HT1080 (cell line): ENCODE measurements around the gene CHD6. TPM values are rescaled to one million over a fixed set of nuclear protein-coding genes. Genes with fewer than 3 reads are reported as not detected.

Experiments used
- DNase-seq: peaks from one replicate; pipeline ENCODE4 v3.0.0-alpha.2; 2015; ENCODE audit warnings: low read depth
- total RNA-seq: library from RNA; depleted of rRNA; stranded (reverse); fragments of >200 nt; shearing (Covaris generic); gene quantifications from 2 replicates; pipeline ENCODE4 v1.2.3, GENCODE V29; 2014

CHD6 gene
- total RNA-seq, 1 experiment from 2014 or later: 8.6 TPM

DNA sequence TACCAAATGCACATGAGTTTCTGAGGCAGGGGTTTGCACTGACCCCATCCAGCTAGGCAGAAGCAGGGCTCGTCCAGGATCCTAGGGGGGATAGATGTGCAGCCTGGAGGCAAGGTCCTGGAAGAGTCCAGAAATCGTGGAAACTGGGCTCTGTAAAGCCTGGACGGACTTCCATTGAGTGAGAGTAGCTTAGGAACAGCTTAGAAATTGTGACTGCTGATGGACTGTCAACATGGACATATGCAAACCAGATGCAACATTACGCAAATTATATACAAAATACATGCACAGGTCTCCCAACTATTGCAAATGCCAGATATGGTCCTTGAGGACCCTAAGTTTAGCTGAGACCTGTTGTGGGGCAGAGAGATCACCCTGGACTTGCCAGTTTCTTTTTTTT lies 246.8 kb downstream of the CHD6 start:
- DNase-seq: no peak

DNA sequence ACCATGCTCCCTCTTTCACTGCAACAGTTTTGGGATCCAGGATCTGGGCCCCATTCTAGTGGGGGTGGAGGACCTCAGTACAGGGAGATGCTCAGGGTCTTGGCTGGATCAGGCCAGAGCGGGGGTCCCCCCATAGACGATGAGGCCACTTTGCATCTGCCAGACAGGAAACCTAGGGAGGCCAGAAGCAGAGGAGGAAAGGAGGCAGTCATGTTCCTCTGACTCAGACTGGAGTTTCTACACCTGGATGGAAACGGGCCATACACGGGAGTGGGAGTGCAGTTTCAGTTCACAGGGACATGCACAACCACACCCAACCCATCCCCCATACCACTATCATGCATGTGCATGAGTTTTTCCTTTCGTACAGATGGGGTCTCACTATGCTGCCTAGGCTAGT lies 248.0 kb downstream of the CHD6 start:
- DNase-seq: no peak

DNA sequence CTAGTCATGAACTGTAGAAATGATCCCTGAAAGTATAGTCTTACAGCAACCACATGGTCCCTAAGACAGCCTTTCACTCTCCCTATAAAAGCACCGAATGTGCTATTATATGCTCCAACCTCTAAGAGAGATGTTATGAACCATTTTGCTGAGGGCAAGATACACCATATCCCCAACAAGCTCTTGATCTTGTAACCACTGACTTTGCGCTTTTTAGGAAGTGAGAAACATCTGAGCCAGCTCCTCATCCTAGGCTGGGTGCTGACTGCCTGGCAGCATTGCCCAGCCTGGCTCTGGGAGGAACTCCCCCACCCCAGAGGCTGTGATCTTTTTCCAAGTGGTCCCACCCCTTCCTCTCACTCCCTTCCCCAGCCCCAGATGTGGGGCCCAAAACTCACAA lies 248.5 kb downstream of the CHD6 start:
- DNase-seq: no peak

DNA sequence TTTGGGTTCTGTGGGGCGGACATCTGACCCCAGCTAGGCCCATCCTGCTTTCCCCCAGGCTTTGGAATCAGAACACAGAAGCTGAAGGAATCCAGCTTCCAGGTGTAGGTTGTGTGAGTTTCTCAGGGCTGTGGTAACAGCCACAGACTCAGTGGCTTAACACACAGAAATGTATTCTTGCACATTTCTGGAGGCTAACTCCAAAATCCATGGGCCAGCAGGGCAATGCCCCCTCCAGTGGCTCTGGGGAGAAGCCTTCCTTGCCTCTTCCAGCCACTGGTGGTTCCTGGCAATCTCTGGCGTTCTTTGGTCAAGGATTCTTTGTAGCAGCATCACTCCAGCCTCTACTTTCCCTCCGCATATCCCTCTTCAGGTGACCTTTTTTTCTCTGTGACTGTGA lies 250.2 kb downstream of the CHD6 start:
- no peak for DNase-seq

DNA sequence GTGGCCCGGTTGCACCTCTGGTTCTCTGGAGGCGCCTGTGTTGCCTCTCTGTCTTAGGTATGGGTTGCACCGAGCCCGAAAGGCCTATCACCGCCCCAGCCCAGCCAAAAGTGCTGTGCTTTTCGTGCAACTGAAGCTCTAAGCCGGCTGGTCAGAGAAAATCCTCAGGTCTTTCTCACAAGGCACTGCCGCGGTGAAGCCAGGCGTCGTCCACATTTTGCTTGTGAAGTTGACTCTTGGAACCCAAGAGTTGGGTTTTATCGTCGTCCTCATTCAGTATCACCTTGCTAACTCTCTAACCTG lies 250.8 kb downstream of the CHD6 start:
- DNase-seq: no peak

DNA sequence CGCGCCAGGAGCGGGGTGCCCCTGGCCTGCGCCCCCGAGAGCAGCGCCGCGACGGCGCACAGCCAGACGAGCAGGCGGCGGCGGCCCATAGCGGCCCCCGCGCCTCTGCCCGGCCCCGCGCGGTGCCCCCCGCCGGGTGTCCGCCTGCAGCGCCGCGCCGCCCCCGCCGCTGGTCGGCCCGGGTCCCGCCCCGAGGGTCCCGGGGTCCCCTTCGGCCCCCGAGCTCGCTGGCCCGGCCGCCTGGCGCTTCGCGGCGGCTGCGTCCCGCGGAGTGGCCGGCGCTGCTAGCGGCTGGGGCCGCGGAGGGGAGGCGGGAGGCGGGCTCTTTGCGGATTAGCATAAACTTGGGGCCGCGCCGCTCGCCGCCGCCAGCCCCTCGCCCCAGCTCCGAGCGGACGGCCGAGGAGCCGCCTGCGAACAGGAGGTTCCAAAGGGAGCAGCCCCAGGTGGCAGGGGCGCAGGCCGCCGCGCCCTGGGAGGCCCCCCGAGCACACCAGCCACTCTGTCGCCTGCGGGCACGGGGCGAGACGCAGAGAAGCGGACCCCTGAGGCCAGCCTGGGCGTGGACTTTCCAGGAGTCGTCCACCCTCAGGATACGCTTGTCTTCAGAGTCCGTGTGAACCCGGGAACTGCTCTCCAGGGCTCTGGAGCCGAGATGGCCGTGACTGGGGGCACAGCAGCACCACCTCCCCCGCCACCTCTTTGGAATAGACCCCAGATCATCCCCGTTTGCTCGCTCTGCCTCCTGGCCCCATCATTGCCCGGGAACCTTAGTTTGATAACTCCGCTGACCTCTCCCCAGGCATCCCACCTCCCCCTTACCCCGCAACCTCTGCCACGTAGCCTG lies 251.4 kb downstream of the CHD6 start, which contains the start of gene EMILIN3:
EMILIN3 (minus strand) TSS at position 273 of the 847 bp plus-strand sequence; CDS start at position 89, 184 bp downstream.
- no peak for DNase-seq

DNA sequence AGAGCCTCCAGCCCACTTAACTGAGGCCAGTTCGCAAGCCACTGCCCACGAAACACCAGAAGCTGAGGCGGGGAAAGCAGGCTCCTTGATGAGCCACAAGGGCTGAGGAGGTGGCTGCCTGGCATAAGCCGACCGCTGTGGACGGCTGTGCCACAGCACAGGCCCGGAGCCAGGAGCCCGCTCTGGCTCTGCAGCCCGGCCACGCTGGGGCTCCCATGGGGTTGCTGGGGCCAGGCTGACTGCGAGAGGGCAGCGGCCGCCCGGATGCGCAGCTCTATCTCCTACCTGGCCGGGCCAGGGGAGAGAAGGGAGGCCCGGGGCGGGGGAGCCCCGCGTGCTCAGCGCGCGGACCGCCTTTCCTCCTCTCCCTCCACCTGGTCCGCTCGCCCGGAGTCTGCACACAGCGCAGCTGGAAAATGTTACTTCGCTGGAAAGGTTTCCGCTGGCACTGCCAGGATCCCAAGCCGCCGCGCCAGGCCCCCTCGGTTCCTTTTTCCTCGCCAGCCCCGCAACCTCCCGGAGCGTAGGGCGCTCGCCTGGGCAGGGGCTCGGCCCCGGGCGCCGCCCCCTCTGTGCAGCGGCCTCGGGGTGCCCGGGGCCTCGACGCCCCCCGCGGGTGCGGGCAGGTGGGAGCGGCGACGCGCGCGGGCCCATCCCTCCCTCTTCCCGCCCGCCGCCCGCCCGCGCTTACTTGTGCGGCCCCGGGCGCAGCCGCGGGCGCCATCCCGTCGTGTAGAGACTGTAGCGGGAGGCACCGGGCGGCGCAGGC lies 252.2 kb downstream of the CHD6 start:
- no peak for DNase-seq

DNA sequence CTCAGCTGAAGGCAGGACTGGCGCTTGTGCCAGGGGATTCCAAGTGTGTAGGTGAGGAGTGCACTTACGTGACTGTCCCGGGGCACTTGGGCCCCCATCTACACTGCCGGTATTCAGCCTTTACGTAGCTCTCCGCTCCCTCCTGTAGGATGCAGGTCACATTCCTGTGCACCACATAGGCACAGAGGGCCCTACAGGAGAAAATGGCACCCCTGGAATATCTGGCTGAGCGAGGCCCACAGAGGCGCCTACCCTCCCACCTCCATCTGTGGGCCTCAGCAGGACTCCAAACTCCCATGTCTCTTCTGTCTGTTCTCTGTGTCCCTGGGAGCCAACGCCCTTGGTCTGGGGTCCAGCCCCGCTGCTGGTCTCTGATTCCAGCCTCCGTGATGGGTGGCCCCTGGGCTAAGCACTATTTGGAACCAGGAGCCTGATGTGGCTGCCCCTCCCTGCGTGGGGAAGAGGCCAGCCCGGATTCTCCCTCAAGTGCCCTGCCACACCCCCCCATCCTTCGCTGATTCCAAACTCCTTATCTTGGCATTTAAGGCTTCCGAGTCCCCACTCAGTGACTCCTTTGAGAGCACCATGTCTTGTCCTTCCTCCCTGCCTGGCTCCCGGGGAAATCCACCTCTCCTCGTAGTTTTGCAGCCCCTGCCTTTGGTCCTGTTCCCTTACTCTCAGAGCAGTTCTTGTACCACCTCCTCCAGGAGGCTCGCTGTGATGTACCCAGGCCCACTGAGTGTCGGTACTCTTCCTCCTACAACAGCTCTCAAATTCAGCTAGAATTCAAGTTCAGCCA lies 253.0 kb downstream of the CHD6 start:
- no peak for DNase-seq

DNA sequence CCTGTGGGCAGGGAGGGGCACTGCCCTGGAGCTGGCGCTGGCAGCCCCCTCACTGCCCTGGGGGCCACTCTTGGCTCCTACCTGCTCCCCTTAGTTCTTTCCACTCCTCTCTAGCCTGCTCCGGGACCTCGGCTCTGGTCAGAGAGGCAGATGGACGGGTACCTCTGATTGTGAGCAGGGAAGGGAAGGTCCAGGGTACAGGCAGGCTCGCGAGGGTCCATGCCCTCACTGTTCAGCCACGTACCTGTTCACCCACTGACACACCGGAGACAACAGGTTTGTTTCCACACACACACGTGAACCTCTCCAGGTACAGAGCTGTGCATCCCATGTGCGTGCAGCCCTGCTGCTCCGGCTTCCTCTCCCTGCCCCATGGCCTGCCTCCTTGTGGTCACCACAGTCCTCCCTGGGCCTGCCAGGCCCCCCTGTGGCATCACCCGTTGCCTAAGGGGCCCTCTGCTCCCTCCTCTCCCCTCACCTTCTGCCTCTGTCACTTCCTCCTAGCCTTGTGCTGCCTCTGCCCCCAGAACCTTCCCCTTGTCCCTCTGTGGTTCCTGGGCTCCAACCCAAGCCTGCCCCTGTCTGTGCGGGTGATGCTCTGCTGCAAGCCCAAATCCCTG lies 253.8 kb downstream of the CHD6 start:
- DNase-seq: no peak

DNA sequence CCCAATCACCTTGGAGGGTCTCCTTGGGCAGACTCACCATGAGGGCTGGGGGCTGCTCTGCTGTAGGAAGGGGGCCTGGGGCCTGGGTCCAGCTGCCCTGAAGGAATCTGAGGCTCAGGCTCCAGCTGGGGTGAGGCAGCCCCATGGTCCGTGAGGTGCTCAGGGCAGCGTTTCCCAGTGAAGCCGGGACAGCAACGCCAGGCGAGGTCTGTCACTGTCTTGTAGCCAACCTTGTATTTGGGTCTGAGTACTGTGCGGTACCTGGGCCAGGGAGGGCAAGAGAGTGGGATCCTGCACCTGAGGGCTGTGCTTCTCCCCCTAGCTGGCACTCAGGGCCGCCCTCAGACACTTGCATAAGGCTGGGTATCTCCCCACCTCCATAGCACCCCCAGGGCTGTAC lies 254.6 kb downstream of the CHD6 start:
- no peak for DNase-seq

DNA sequence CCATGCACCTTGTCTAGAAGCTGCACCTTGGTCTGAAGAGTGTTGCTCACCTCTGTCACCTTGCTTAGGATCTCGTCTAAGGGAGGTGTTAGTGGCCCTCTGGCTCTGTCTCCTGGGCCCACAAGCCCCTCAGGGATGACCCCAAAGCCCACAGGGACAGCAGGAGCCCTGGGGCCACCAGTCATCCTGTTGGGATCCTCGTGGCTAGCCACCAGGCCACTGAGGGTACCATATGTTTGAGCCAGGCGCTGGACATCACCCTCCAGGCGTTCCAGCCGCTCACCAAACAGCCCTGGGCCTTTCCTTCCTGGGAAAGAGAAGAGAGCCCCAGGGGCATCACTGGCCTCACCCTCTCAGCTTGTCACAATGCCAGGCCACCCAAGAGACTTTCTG lies 255.4 kb downstream of the CHD6 start:
- no peak for DNase-seq

DNA sequence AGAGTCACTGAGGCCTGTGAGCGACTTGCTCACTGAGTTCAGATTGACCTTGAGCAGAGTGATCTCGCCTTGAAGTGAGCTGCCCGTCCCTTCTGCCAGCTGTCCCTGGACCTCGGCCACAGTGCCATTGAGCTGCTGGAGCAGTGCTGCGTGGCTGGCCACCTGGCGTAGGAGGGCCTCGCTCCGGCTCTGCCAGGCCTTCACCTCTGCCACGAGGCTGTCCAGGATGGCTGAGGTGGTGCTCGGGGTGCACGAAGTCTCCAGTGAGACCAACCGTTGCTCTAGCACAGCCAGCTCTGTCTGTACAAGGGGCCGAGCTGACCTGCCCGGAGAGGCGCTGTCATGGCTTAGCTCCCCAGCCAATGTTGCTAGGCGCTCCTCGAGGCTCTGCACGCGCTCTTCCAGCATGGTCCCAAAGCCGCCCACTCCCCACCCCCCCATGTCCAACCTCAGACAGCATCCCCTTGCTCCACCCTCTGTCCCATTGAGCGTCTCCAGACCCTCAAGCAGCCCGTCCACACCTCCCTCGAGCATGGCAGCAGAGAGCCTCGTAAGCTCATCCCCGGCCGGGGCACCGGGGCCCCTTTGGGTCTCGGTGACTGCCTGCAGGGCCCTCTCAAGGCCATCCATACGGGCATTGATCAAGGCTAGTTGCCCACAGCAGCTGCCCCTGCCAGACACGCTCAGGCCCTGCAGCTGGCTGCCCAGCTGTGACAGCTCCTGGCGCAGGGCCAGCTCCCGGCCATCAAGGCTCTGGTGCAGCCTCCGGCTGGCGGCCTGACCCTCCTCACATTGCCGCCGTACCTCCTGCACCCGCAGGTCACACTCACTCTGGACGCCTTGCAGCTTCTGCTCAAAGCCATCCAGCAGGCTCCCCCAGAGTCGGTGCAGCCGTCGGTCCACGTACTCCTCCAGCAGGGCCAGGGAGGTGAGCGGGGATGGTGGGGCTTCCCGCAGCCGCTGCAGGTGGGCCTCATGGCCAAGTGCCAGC lies 256.1 kb downstream of the CHD6 start:
- no peak for DNase-seq

DNA sequence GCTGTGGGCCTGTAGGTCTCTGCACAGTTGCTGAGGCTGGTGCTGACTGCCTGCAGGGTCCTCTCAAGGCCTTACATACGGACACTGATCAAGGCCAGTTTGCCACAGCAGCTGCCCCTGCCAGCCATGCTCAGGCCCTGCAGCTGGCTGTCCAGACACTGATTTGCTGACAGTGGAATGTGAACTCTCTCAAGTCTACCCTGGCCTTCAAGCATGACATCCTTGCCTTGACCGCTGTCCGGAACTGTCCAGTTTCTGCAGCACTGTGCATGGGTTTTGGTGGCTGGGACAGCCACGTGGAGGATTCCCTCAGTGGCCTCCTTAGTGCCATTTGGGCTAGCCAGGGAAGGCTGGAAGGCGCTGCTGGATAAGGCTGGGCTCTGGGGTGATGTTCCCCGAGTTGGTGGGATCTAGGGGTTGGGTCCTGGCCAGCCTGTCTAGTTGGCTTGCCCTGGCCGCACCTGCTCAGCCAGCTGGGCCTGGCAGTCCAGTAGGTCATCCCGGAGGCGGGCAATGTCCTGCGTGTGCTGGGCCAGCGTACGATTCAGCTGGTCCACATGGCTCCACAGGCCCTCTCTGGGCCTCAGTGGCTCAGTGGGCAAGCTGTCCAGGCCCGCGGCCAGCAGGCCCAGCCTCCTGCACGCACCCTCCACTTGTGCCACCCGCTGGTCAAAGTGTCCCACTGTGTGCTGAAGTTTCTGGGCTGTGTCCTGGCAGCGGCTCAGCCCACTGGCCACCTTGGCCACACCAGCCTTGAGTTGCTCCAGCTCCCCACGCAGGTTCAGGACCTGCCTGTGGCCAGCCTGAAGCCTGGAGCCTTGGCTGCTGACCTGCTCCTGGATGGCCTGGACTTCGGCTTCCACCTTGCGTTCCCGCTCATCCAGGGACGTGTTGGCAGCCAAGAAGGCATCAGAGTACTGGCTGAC lies 257.1 kb downstream of the CHD6 start:
- DNase-seq: no peak

DNA sequence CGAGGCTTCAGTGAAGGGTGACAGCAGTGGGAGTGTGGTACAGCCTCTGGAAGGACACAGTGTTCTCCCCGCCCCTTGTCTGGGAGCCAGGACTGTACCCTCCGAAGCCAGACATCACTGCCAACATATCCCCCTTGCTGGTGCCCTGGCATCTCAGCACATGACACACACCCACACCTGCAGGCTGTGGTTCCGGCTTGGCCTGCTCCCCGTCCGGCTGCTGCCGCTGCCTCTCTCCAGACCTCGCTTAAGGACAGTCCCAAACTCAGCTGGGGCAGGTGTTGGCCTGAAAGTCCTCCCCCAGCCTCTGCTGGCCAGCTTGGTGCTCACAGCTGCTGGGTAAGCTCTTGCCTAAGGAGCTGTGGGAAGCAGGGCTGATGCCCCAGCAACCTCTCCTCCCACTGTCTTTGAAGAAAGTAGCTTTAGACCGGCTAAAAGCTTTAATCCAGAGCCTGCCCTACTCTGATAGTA lies 258.6 kb downstream of the CHD6 start:
- no peak for DNase-seq

DNA sequence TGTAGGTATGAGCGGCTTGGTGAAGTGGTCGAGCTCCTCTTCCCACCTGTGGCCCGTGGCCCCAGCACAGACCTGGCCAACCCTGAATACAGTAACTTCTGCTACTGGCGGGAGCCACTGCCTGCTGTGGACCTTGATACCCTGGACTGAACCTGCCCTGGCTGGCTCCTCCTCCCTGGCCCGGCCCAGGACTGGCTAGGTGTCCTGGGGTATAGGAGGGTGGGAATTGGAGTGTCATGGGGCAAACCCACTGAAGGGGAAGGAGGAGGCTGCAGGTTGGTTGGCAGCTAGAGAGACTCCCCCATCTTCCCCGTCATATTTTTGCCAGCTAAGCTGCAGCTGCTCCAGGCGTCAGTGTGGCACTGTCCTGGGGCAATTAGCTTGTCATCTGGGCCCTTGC lies 259.5 kb downstream of the CHD6 start:
- DNase-seq: no peak

DNA sequence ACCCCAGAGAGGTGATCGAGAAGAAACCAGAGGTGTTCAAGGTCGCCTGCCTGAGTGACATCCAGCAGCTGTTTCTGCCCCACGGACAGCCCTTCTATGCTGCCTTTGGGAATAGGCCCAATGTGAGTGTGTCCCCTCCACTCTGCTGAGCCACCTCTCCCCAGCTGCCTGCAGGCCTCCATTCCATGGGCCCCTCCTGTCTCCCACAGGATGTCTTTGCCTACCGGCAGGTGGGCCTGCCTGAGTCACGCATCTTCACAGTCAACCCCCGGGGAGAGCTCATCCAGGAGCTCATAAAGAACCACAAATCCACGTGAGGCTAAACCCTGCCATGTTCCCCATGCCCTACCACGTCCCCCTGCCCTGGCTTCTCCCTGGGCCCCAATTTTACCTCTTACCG lies 259.9 kb downstream of the CHD6 start:
- no peak for DNase-seq

DNA sequence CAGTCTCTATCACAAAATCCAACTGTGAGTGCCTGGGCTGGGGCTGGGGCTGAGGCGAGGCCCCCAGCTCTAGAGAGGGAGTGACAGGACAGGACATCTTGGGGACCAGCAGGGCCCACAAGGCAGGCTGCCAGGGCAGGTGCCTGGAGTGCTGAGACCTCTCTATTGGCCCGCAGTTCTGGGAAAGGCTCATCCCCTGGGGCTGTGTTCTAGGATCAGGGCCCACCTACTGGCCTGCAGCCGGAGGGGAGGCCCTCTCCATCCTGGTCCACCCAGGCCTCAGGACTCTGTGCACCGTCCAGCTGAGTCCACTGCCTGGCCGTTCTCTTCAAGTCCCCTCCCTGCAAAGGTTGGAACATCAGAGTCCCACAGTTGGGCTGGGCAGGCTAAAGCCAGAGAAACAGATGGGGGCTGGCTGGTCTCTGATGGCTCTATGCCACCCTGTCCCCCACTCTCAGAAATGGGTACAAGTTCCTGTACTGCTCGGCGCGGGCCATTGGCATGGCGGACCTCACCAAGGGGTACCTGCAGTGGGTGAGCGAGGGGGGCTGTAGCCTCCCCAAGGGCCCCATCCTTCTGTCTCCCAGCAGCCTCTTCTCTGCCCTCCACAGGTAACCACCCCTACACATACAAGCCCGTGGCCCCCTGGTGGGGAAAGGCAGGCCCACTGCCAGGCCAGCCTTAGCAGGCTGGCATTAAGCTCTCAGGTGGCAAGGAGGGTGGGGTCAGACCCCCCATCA lies 260.6 kb downstream of the CHD6 start:
- no peak for DNase-seq

DNA sequence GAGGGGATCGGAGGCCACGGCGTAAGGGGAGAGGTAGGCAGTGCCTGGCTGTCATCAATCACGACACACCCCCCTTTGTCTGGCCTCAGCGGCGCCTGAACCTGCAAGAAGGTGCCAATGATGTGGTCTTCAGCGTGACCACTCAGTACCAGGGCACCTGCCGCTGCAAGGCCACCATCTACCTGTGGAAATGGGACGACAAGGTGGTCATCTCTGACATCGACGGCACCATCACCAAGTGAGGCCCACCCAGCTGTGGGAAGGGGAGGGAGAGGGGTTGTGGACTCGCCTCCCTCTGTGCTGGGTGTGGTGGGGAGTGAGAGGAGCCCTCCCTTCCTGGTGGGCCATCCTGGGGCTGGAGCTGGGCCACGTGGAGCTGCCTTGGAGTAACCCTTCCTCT lies 261.2 kb downstream of the CHD6 start:
- DNase-seq: no peak
